IMR-90 (cell line): ENCODE measurements around the gene DPM1. TPM values are rescaled to one million over a fixed set of nuclear protein-coding genes. Genes with fewer than 3 reads are reported as not detected.

Experiments
- ATAC-seq: fragments of 200-7000 bp; cut with Tn5 transposase; 2 replicates; pipeline ENCODE4 v1.9.1; 2020; ENCODE audit warnings: low read depth, mild to moderate bottlenecking, moderate library complexity
- BruUV-seq: library from RNA; stranded (reverse); fragments of 400-500 nt; replicated peaks from 2 replicates; lab custom pipeline; 2021; lab: Mats Ljungman, UMichigan
- CTCF ChIA-PET: fragments of 300-600 bp; formaldehyde crosslinking; extraction: SDS; loops from one replicate; lab custom pipeline; 2021; ENCODE audit warnings: antibody characterized with exemption; lab: Yijun Ruan, JAX
- POLR2A ChIA-PET: fragments of 300-600 bp; sonication (Branson Sonifier 250); formaldehyde crosslinking; loops from one replicate; lab custom pipeline; 2022; ENCODE audit warnings: antibody characterized with exemption; ENCODE audit not compliant: unreplicated experiment; lab: Charles Lee
- DNase-seq: peaks from one replicate; pipeline ENCODE4 v3.0.0; 2013
- H2AFZ ChIP-seq: replicated peaks from 2 replicates; pipeline ENCODE3; 2013; ENCODE audit warnings: low read length, mild to moderate bottlenecking; ENCODE audit not compliant: poor library complexity
- H2AK5ac ChIP-seq: 2 replicates; pipeline ENCODE4 v1.6.1; 2013; ENCODE audit warnings: low read depth, low read length, inconsistent platforms
- H2AK9ac ChIP-seq: replicated peaks from 2 replicates; pipeline ENCODE3; 2013; ENCODE audit warnings: mild to moderate bottlenecking, low read depth, low read length, moderate library complexity; ENCODE audit not compliant: poor library complexity
- H2BK120ac ChIP-seq: 2 replicates; pipeline ENCODE4 v1.6.1; 2013; ENCODE audit warnings: low read depth, low read length, inconsistent platforms
- H2BK15ac ChIP-seq: 3 replicates; pipeline ENCODE4 v1.6.1; 2013; ENCODE audit warnings: low read depth, low read length, inconsistent platforms
- H2BK20ac ChIP-seq: 2 replicates; pipeline ENCODE4 v1.6.1; 2013; ENCODE audit warnings: low read depth, mild to moderate bottlenecking, inconsistent platforms, low read length, moderate library complexity
- H2BK5ac ChIP-seq: 2 replicates; pipeline ENCODE4 v1.6.1; 2013; ENCODE audit warnings: mild to moderate bottlenecking, low read depth, low read length, inconsistent platforms; ENCODE audit not compliant: poor library complexity, severe bottlenecking
- H3K14ac ChIP-seq: replicated peaks from 2 replicates; pipeline ENCODE4 v1.6.1; 2013; ENCODE audit warnings: low read depth, low read length, inconsistent platforms
- H3K18ac ChIP-seq: 2 replicates; pipeline ENCODE4 v1.6.1; 2013; ENCODE audit warnings: low read depth, low read length, control low read depth
- H3K23ac ChIP-seq: 2 replicates; pipeline ENCODE4 v1.6.1; 2013; ENCODE audit warnings: low read depth, low read length, inconsistent platforms
- H3K27ac ChIP-seq: 2 replicates; pipeline ENCODE4 v1.5.1; 2013; ENCODE audit warnings: mild to moderate bottlenecking, control low read depth, low read length; ENCODE audit not compliant: insufficient read depth
- H3K27me3 ChIP-seq: 2 replicates; pipeline ENCODE4 v1.6.1; 2013; ENCODE audit warnings: low read length; ENCODE audit not compliant: control insufficient read depth, insufficient read depth
- H3K36me3 ChIP-seq: 2 replicates; pipeline ENCODE4 v1.6.1; 2013; ENCODE audit warnings: low read length, mixed read lengths; ENCODE audit not compliant: control insufficient read depth, insufficient read depth
- H3K4ac ChIP-seq: 2 replicates; pipeline ENCODE4 v1.6.1; 2013; ENCODE audit warnings: low read depth, low read length, inconsistent platforms
- H3K4me1 ChIP-seq: 2 replicates; pipeline ENCODE4 v1.6.1; 2013; ENCODE audit warnings: low read length, mixed read lengths; ENCODE audit not compliant: control insufficient read depth, insufficient read depth
- H3K4me2 ChIP-seq: 2 replicates; pipeline ENCODE4 v1.6.1; 2013; ENCODE audit warnings: low read depth, mild to moderate bottlenecking, control low read depth, low read length, moderate library complexity
- H3K4me3 ChIP-seq: 2 replicates; pipeline ENCODE4 v1.5.1; 2013; ENCODE audit warnings: low read depth, mild to moderate bottlenecking, control low read depth, low read length, moderate library complexity; ENCODE audit not compliant: insufficient read depth
- H3K56ac ChIP-seq: 2 replicates; pipeline ENCODE4 v1.6.1; 2013; ENCODE audit warnings: low read length, inconsistent platforms; ENCODE audit not compliant: insufficient read depth; ENCODE audit errors: extremely low read depth
- H3K79me1 ChIP-seq, 2 experiments: 2 replicates each; pipeline ENCODE4 v1.6.1; 2013; ENCODE audit warnings: low read length in 2 of 2, inconsistent platforms in 1 of 2, low read depth in 1 of 2
- H3K9ac ChIP-seq: 2 replicates; pipeline ENCODE4 v1.6.1; 2013; ENCODE audit warnings: low read depth, low read length, control low read depth
- H3K9me1 ChIP-seq: 2 replicates; pipeline ENCODE4 v1.6.1; 2013; ENCODE audit warnings: low read length, inconsistent platforms; ENCODE audit not compliant: insufficient read depth
- H3K9me3 ChIP-seq: 2 replicates; pipeline ENCODE4 v1.6.1; 2013; ENCODE audit warnings: low read length; ENCODE audit not compliant: control insufficient read depth, insufficient read depth
- H4K20me1 ChIP-seq: 2 replicates; pipeline ENCODE4 v1.6.1; 2013; ENCODE audit warnings: low read length, inconsistent platforms; ENCODE audit not compliant: insufficient read depth
- H4K5ac ChIP-seq: 2 replicates; pipeline ENCODE4 v1.6.1; 2013; ENCODE audit warnings: mild to moderate bottlenecking, low read depth, low read length, control low read depth
- H4K8ac ChIP-seq, 2 experiments: 2 replicates each; pipeline ENCODE4 v1.6.1; 2013; ENCODE audit warnings: low read depth in 2 of 2, low read length in 2 of 2, control low read depth in 1 of 2, inconsistent platforms in 1 of 2
- H4K91ac ChIP-seq: 2 replicates; pipeline ENCODE4 v1.6.1; 2013; ENCODE audit warnings: low read depth, low read length, inconsistent platforms; ENCODE audit not compliant: insufficient read depth
- BHLHE40 ChIP-seq: fragments of 150-350 bp; IDR thresholded peaks from 2 replicates; pipeline ENCODE4 v1.6.1; 2016; ENCODE audit warnings: mild to moderate bottlenecking, low read depth, low read length
- CEBPB ChIP-seq: IDR thresholded peaks from 2 replicates; pipeline ENCODE4 v1.6.1; 2012; ENCODE audit warnings: low read depth, low read length, improper control_type of control experiment
- CHD1 ChIP-seq: IDR thresholded peaks from 2 replicates; pipeline ENCODE4 v1.6.1; 2012; ENCODE audit warnings: low read depth, low read length, improper control_type of control experiment
- CTCF ChIP-seq: conservative IDR thresholded peaks from 2 replicates; pipeline ENCODE4 v1.5.1; 2012; ENCODE audit warnings: mild to moderate bottlenecking, low read depth, low read length, improper control_type of control experiment
- FOS ChIP-seq: fragments of 150-350 bp; IDR thresholded peaks from 2 replicates; pipeline ENCODE4 v1.6.1; 2016; ENCODE audit warnings: low read depth, low read length
- MXI1 ChIP-seq: IDR thresholded peaks from 2 replicates; pipeline ENCODE4 v1.6.1; 2012; ENCODE audit warnings: low read depth, mild to moderate bottlenecking, low read length, moderate library complexity, borderline replicate concordance
- NFE2L2 ChIP-seq: fragments of 150-350 bp; IDR thresholded peaks from 2 replicates; pipeline ENCODE4 v1.6.1; 2016; ENCODE audit warnings: low read depth, mild to moderate bottlenecking, low read length
- POLR2A ChIP-seq: IDR thresholded peaks from 2 replicates; pipeline ENCODE4 v1.6.1; 2012; ENCODE audit warnings: mild to moderate bottlenecking, low read depth, low read length
- RAD21 ChIP-seq: IDR thresholded peaks from 2 replicates; pipeline ENCODE4 v1.6.1; 2012; ENCODE audit warnings: low read length, improper control_type of control experiment
- RCOR1 ChIP-seq: IDR thresholded peaks from 2 replicates; pipeline ENCODE4 v1.6.1; 2012; ENCODE audit warnings: mild to moderate bottlenecking, low read length, improper control_type of control experiment; ENCODE audit not compliant: insufficient replicate concordance
- RFX5 ChIP-seq: IDR thresholded peaks from 2 replicates; pipeline ENCODE4 v1.8.0; 2012; ENCODE audit warnings: low read depth, mild to moderate bottlenecking, low read length, moderate library complexity
- USF2 ChIP-seq: fragments of 150-350 bp; IDR thresholded peaks from 2 replicates; pipeline ENCODE4 v1.6.1; 2017; ENCODE audit warnings: mild to moderate bottlenecking, antibody characterized with exemption, low read length, low read depth
- WGBS, 2 experiments: methylation state at CpG; one replicate each; pipeline versions ENCODE4 v1.1.5 to v1.1.7; 2013; ENCODE audit warnings: missing lambda C conversion rate in 2 of 2; ENCODE audit not compliant: insufficient read length in 1 of 2; ENCODE audit errors: extremely low coverage in 2 of 2; 5-methylcytosine and 5-hydroxymethylcytosine counted together
- dilution Hi-C: fragments of 300-500 bp; cut with HindIII; formaldehyde crosslinking; loops from one replicate; pipeline ENCODE4 v1.14.3; 2018; ENCODE audit warnings: low sequenced_read_pairs; ENCODE audit not compliant: unreplicated experiment
- in situ Hi-C: fragments of 300-500 bp; cut with MboI; formaldehyde crosslinking; loops from 3 replicates; pipeline ENCODE4 v1.14.3; 2019; ENCODE audit warnings: low sequenced_read_pairs, inconsistent platforms, mixed read lengths
- intact Hi-C: fragments of 100-400 bp; cut with micrococcal nuclease; formaldehyde crosslinking; loops from 2 replicates; pipeline ENCODE4 v1.10.0; 2022
- polyA plus RNA-seq, 3 experiments: library from polyadenylated mRNA; depleted of rRNA; stranded (reverse); fragments of >200 nt; gene quantifications; 2 replicates each; pipeline ENCODE4 v1.2.3, GENCODE V29; 2012; ENCODE audit warnings: low replicate concordance in 1 of 3
- total RNA-seq: library from RNA; depleted of rRNA; stranded (reverse); fragments of >200 nt; gene quantifications from 2 replicates; pipeline ENCODE4 v1.2.3, GENCODE V29; 2012

DPM1 gene
- total and polyA plus RNA-seq, 2 of the 4 experiments (the other 2 are of a cell fraction), result 59.1 to 89.1 TPM

- Histone ChIP-seq H3K4me1 (no peaks in the 10 kb centered on the region), H3K14ac (no peak overlapping the region), H4K5ac (no peak overlapping the region), H2BK20ac (no peak overlapping the region), H3K4me3 (no peak overlapping the region), H3K56ac (no peak overlapping the region), H2BK5ac (no peak overlapping the region), H3K27me3 (no peaks in the 10 kb centered on the region), H3K27ac (no peak overlapping the region), H3K9me1 (no peaks in the 10 kb centered on the region), H4K91ac (no peak overlapping the region), H2BK120ac (no peak overlapping the region), H4K8ac (no peak overlapping the region), H2AK9ac (no peak overlapping the region), H3K36me3 (peaks cover 43% of the 10 kb centered on the region), H3K23ac (no peak overlapping the region), H3K9me3 (no peaks in the 10 kb centered on the region), H2AK5ac (no peak overlapping the region), H3K79me1 (peaks cover 21 to 44% of the 10 kb centered on the region in 2 experiments), H3K9ac (no peak overlapping the region), H3K18ac (no peak overlapping the region), H2BK15ac (no peak overlapping the region), H4K20me1 (peaks cover 7% of the 10 kb centered on the region; the same call in 1 of the 2 replicates), H3K4me2 (no peak overlapping the region), H2AFZ (no peak overlapping the region), H3K4ac (no peak overlapping the region)
- BruUV-seq, result no TSS peak
- in situ Hi-C loops, result no loop called here
- DNase-seq (no peak), ATAC-seq (no peak)
- WGBS, 2 experiments, result no CpG with 5 or more reads among the region's 4 CpGs
- intact Hi-C loops, result no loop called here
- ChIA-PET CTCF (no interaction called here), POLR2A (no interaction called here)
- no peak for TF ChIP-seq CHD1
- TF ChIP-seq USF2, result no peak
- TF ChIP-seq RCOR1, result no peak
- TF ChIP-seq BHLHE40, result no peak
- TF ChIP-seq CEBPB, result no peak
- TF ChIP-seq CTCF, result no peak
- TF ChIP-seq NFE2L2, result no peak
- no peak for TF ChIP-seq MXI1
- no peak for TF ChIP-seq POLR2A
- TF ChIP-seq FOS, result no peak
- TF ChIP-seq RFX5, result no peak
- no peak for TF ChIP-seq RAD21
- dilution Hi-C loops, result no loop called here
Measured at GRCh38 chr20:50948132-50948785, 10.1 kb downstream of the DPM1 start.
